Gastrocnemius medialis (tissue), 4 donors: Measurements from ENCODE around the gene TTC9.

ENCODE experiments used
- CTCF ChIP-seq, 5 experiments: fragments of 450-650 bp in 3 of 5; fragments of 200-600 bp in 2 of 5; sonication (generic) in 2 of 5; IDR thresholded peaks in 4 of 5; conservative IDR thresholded peaks in 1 of 5; 1 replicate in 4 of 5; 2 replicates in 1 of 5; pipeline ENCODE4 v1.5.1; 2016 to 2019; ENCODE audit warnings: antibody characterized with exemption in 5 of 5, mild to moderate bottlenecking in 3 of 5, moderate library complexity in 3 of 5
- POLR2A ChIP-seq, 2 donors: fragments of 450-650 bp; IDR thresholded peaks; one replicate each; pipeline ENCODE4 v1.6.1; 2017; ENCODE audit warnings: antibody characterized with exemption in 2 of 2, mild to moderate bottlenecking in 2 of 2, moderate library complexity in 2 of 2

GRCh38 chr14:70662080-70662479 is 20.4 kb downstream of the TTC9 start:
- TF ChIP-seq POLR2A (IDR thresholded peaks at IDR 0.05) = no peak
- TF ChIP-seq CTCF (IDR thresholded peaks at IDR 0.05 in 4 of 5, conservative IDR thresholded peaks at IDR 0.05 in 1 of 5) = no peak
